Esophagus muscularis mucosa (tissue), 4 donors: ENCODE measurements around the gene PMM2. TPM values are rescaled to one million over a fixed set of nuclear protein-coding genes. Genes with fewer than 3 reads are reported as not detected.

Source experiments
- DNase-seq: peaks from one replicate; pipeline ENCODE4 v3.0.0-alpha.2; 2017; ENCODE audit errors: extremely low spot score
- H3K27ac ChIP-seq, 4 donors: fragments of 200-600 bp; sonication (generic); replicated peaks in 1 of 4; 1 replicate in 3 of 4; 2 replicates in 1 of 4; pipeline ENCODE4 v1.5.1; 2016 to 2019; ENCODE audit warnings: mild to moderate bottlenecking in 1 of 4
- H3K27me3 ChIP-seq, 4 donors: fragments of 200-600 bp; sonication (generic); one replicate each; pipeline versions ENCODE4 v1.5.1 to v1.6.0; 2016 to 2019
- H3K36me3 ChIP-seq, 4 donors: fragments of 200-600 bp; sonication (generic); one replicate each; pipeline ENCODE4 v1.5.1; 2016 to 2019
- H3K4me1 ChIP-seq, 4 donors: fragments of 200-600 bp; sonication (generic); one replicate each; pipeline ENCODE4 v1.5.1; 2016 to 2019
- H3K4me3 ChIP-seq, 4 donors: fragments of 200-600 bp; sonication (generic); 1 replicate in 2 of 4; 2 replicates in 2 of 4; pipeline ENCODE4 v1.5.1; 2016 to 2019; ENCODE audit warnings: mild to moderate bottlenecking in 4 of 4, moderate library complexity in 1 of 4
- H3K9me3 ChIP-seq, 4 donors: fragments of 200-600 bp; sonication (generic); 1 replicate in 3 of 4; 2 replicates in 1 of 4; pipeline ENCODE4 v1.5.1; 2016 to 2019
- CTCF ChIP-seq, 3 experiments: fragments of 200-600 bp in 2 of 3; fragments of 450-650 bp in 1 of 3; sonication (generic) in 2 of 3; IDR thresholded peaks; one replicate each; pipeline ENCODE4 v1.5.1; 2017 to 2019; ENCODE audit warnings: antibody characterized with exemption in 3 of 3, mild to moderate bottlenecking in 2 of 3, moderate library complexity in 1 of 3
- EP300 ChIP-seq: sonication (generic); formaldehyde crosslinking; IDR thresholded peaks from one replicate; pipeline ENCODE4 v1.6.1; 2017; ENCODE audit warnings: antibody characterized with exemption
- POLR2A ChIP-seq: fragments of 450-650 bp; IDR thresholded peaks from one replicate; pipeline ENCODE4 v1.6.1; 2017; ENCODE audit warnings: antibody characterized with exemption, moderate library complexity, mild to moderate bottlenecking, low read depth
- POLR2AphosphoS5 ChIP-seq, 2 donors: sonication (generic); formaldehyde crosslinking; IDR thresholded peaks; one replicate each; pipeline ENCODE4 v1.6.1; 2017; ENCODE audit warnings: antibody characterized with exemption in 2 of 2
- WGBS: methylation state at CpG from one replicate; pipeline ENCODE4 v1.1.5; 2018; 5-methylcytosine and 5-hydroxymethylcytosine counted together
- intact Hi-C: fragments of 100-400 bp; cut with DNase I; formaldehyde crosslinking; loops from one replicate; pipeline ENCODE4 v1.15.1; 2023
- total RNA-seq, 4 donors: library from RNA; depleted of rRNA; stranded (reverse); fragments of >200 nt; gene quantifications; one replicate each; pipeline versions ENCODE4 v1.1.0 to v1.2.1, GENCODE V29; 2016

The PMM2 gene
- total RNA-seq, 4 donors from 2014 or later = 19.6 to 34.3 (median 23.5) TPM

- peaks cover 0 to 30% (median 8%) of the 10 kb centered on the region in 4 donors for H3K27me3 ChIP-seq
- TF ChIP-seq CTCF (IDR thresholded peaks at IDR 0.05) = no peak
- TF ChIP-seq POLR2AphosphoS5 (IDR thresholded peaks at IDR 0.05) = no peak
- no peak for TF ChIP-seq EP300
- TF ChIP-seq POLR2A = no peak
- H3K9me3 ChIP-seq = no peaks in the 10 kb centered on the region
- peaks cover 7 to 30% (median 28%) of the 10 kb centered on the region in 4 donors for H3K36me3 ChIP-seq
- DNase-seq = no peak
- intact Hi-C loops = no loop called here
- peaks cover 16 to 27% (median 22%) of the 10 kb centered on the region in 4 donors for H3K4me1 ChIP-seq
- WGBS = 82% methylated on average over 5 of the region's 6 CpGs
- no peak overlapping the region for H3K4me3 ChIP-seq
- no peak overlapping the region for H3K27ac ChIP-seq
Observed at GRCh38 chr16:8887431-8887765, 89.8 kb downstream of the PMM2 start.

DNA sequence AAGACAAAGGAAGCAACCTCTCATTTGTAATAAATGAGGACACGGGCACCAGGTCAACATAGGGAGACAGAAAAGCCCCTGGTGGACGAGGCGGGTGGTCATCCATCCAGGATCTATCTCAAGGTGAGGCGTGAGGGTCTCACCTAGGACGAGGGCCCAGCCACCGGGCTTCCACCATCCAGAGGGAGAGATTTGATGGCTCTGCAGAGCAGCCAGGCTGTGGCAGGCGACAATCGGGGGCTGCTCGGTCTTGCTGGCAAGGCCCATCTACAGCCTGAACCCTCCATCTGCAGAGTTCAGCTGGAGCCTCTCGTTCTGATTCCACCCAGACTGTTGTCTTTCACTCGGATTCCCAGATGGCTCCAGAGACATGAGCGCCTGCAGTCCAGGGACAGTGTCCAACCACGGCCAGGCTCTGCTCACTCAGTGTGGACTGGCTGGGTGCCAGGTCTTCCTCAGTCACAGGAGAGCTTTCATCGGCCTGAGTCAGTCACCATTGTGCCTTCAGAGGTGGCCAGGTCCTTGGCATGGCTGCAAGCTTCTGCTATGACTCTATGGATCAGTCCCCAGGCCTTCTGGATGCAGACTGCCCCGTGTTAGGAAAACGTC lies 90.4 kb downstream of the PMM2 start:
- WGBS = 59% methylated on average over 11 of the region's 16 CpGs
- Histone ChIP-seq H3K36me3 (peaks cover 13 to 36% (median 32%) of the 10 kb centered on the region in 4 donors), H3K27me3 (peaks cover 0 to 23% (median 5%) of the 10 kb centered on the region in 4 donors), H3K9me3 (no peaks in the 10 kb centered on the region), H3K27ac (no peak overlapping the region), H3K4me3 (no peak overlapping the region), H3K4me1 (peaks cover 16 to 27% (median 23%) of the 10 kb centered on the region in 4 donors)
- intact Hi-C loops = no loop called here
- no peak for TF ChIP-seq CTCF (IDR thresholded peaks at IDR 0.05)
- no peak for TF ChIP-seq POLR2A
- no peak for TF ChIP-seq POLR2AphosphoS5 (IDR thresholded peaks at IDR 0.05)
- no peak for TF ChIP-seq EP300
- DNase-seq = no peak

GRCh38 chr16:8888951-8889892 lies 91.6 kb downstream of the PMM2 start:
- H3K27ac ChIP-seq = no peak overlapping the region
- peaks cover 25 to 47% (median 44%) of the 10 kb centered on the region in 4 donors for H3K36me3 ChIP-seq
- no peak for DNase-seq
- WGBS = 84% methylated on average over 16 of the region's 23 CpGs
- peaks cover 0 to 11% (median 2%) of the 10 kb centered on the region in 4 donors for H3K27me3 ChIP-seq
- H3K9me3 ChIP-seq = no peaks in the 10 kb centered on the region
- H3K4me3 ChIP-seq = no peak overlapping the region
- intact Hi-C loops = no loop called here
- H3K4me1 ChIP-seq = peaks cover 16 to 29% (median 24%) of the 10 kb centered on the region in 4 donors
- no peak for TF ChIP-seq CTCF (IDR thresholded peaks at IDR 0.05)
- TF ChIP-seq POLR2AphosphoS5 (IDR thresholded peaks at IDR 0.05) = no peak
- no peak for TF ChIP-seq EP300
- no peak for TF ChIP-seq POLR2A

GRCh38 chr16:8889893-8890548 lies 92.4 kb downstream of the PMM2 start:
- peaks cover 33 to 55% (median 52%) of the 10 kb centered on the region in 4 donors for H3K36me3 ChIP-seq
- DNase-seq = no peak
- peaks cover 16 to 29% (median 24%) of the 10 kb centered on the region in 4 donors for H3K4me1 ChIP-seq
- TF ChIP-seq POLR2AphosphoS5 (IDR thresholded peaks at IDR 0.05) (no peak), CTCF (IDR thresholded peaks at IDR 0.05) (no peak), POLR2A (no peak), EP300 (no peak)
- H3K4me3 ChIP-seq = no peak overlapping the region
- no peak overlapping the region for H3K27ac ChIP-seq
- WGBS = 75% methylated on average over 11 of the region's 14 CpGs
- no peaks in the 10 kb centered on the region for H3K9me3 ChIP-seq
- intact Hi-C loops = loop anchor here (5.0 kb wide), 1 partner anchor 72 kb away; the partner anchor contains the start of gene USP7
- H3K27me3 ChIP-seq = peaks cover 0 to 3% (median 0%) of the 10 kb centered on the region in 4 donors
